MM.1S (cell line): ENCODE data around the gene PTPRN2.

Experiments used
- DNase-seq: peaks from one replicate; pipeline ENCODE4 v3.0.0-alpha.2; 2015
- H2AFZ ChIP-seq: fragments of 300-600 bp; sonication (generic); 2 replicates; pipeline ENCODE4 v1.6.0; 2016; ENCODE audit warnings: antibody characterized with exemption, low read length
- H3F3A ChIP-seq: fragments of 300-600 bp; sonication (generic); 2 replicates; pipeline ENCODE4 v1.6.1; 2016; ENCODE audit warnings: mild to moderate bottlenecking, antibody characterized with exemption, low read length, moderate library complexity, mixed read lengths; ENCODE audit not compliant: insufficient read depth
- H3K27ac ChIP-seq: fragments of 300-600 bp; sonication (generic); 2 replicates; pipeline ENCODE4 v1.5.1; 2016; ENCODE audit warnings: mild to moderate bottlenecking, low read length
- H3K27me3 ChIP-seq: fragments of 300-600 bp; sonication (generic); replicated peaks from 2 replicates; pipeline ENCODE4 v1.6.0; 2016; ENCODE audit warnings: low read length; ENCODE audit not compliant: insufficient read depth
- H3K36me3 ChIP-seq: fragments of 300-600 bp; sonication (generic); replicated peaks from 2 replicates; pipeline ENCODE4 v1.6.1; 2016; ENCODE audit warnings: mild to moderate bottlenecking, low read length, mixed read lengths; ENCODE audit not compliant: insufficient read depth
- H3K4me1 ChIP-seq: fragments of 300-600 bp; sonication (generic); 2 replicates; pipeline ENCODE4 v1.6.1; 2016; ENCODE audit warnings: low read length, mixed read lengths
- H3K4me2 ChIP-seq: fragments of 300-600 bp; sonication (generic); 2 replicates; pipeline ENCODE4 v1.6.0; 2016; ENCODE audit warnings: low read depth, low read length
- H3K4me3 ChIP-seq: fragments of 300-600 bp; sonication (generic); 2 replicates; pipeline ENCODE4 v1.5.1; 2016; ENCODE audit warnings: low read length, mixed read lengths
- H3K79me2 ChIP-seq: fragments of 300-600 bp; sonication (generic); 2 replicates; pipeline ENCODE4 v1.6.1; 2016; ENCODE audit warnings: mixed run types, low read length, mixed read lengths
- H3K9ac ChIP-seq: fragments of 300-600 bp; sonication (generic); 2 replicates; pipeline ENCODE4 v1.6.1; 2016; ENCODE audit warnings: low read length, mixed read lengths
- H3K9me2 ChIP-seq: fragments of 300-600 bp; sonication (generic); replicated peaks from 2 replicates; pipeline ENCODE4 v1.6.1; 2016; ENCODE audit warnings: mild to moderate bottlenecking, low read length, mixed read lengths; ENCODE audit not compliant: insufficient read depth
- H3K9me3 ChIP-seq: fragments of 300-600 bp; sonication (generic); replicated peaks from 2 replicates; pipeline ENCODE4 v1.6.1; 2016; ENCODE audit warnings: mild to moderate bottlenecking, low read length, mixed read lengths; ENCODE audit not compliant: insufficient read depth
- H4K20me1 ChIP-seq: fragments of 300-600 bp; sonication (generic); 2 replicates; pipeline ENCODE4 v1.6.1; 2016; ENCODE audit warnings: mild to moderate bottlenecking, low read length, moderate library complexity, mixed read lengths; ENCODE audit not compliant: insufficient read depth
- EZH2 ChIP-seq: fragments of 300-600 bp; sonication (generic); optimal IDR thresholded peaks from 2 replicates; pipeline ENCODE3; 2017; ENCODE audit warnings: low read depth, mild to moderate bottlenecking, antibody characterized with exemption, low read length, mixed read lengths
- EZH2phosphoT487 ChIP-seq: fragments of 300-600 bp; sonication (generic); IDR thresholded peaks from 2 replicates; pipeline ENCODE4 v1.6.1; 2018; ENCODE audit warnings: antibody characterized with exemption, low read length
- TF ChIP-seq, protein P1 (sequence below): fragments of 300-600 bp; sonication (generic); IDR thresholded peaks from 2 replicates; pipeline ENCODE4 v1.5.1; 2016; ENCODE audit warnings: antibody characterized with exemption, low read length, mixed read lengths

Gene PTPRN2

DNA sequence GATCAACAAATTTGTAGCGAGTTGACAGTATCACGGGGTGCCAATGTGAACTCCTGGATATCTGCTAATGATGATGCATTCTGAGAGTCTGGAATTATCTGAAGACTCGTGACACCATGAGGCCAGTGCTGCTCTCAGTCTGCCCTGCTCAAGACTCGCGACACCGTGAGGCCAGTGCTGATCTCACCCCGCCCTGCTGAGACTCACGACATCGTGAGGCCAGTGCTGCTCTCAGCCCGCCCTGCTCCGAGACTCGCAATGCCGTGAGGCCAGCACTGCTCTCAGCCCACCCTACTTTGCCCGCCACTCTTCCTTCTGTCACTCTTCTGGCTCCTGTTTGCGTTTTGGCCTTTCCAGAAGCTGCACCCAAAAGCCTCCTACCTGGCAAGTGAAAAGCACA is 411.8 kb downstream of the PTPRN2 start:
- Histone ChIP-seq H3K9me2 (no peaks in the 10 kb centered on the region), H3K9ac (no peak overlapping the region), H3K9me3 (no peaks in the 10 kb centered on the region), H3K4me2 (no peak overlapping the region), H3K79me2 (no peaks in the 10 kb centered on the region), H3F3A (no peaks in the 10 kb centered on the region), H3K27me3 (peaks cover 65% of the 10 kb centered on the region), H2AFZ (no peak overlapping the region), H3K4me1 (no peaks in the 10 kb centered on the region), H3K4me3 (no peak overlapping the region), H3K36me3 (no peaks in the 10 kb centered on the region), H3K27ac (no peak overlapping the region), H4K20me1 (no peaks in the 10 kb centered on the region)
- TF ChIP-seq EZH2 (no peak), EZH2phosphoT487 (no peak)
- TF ChIP-seq, protein P1, sequence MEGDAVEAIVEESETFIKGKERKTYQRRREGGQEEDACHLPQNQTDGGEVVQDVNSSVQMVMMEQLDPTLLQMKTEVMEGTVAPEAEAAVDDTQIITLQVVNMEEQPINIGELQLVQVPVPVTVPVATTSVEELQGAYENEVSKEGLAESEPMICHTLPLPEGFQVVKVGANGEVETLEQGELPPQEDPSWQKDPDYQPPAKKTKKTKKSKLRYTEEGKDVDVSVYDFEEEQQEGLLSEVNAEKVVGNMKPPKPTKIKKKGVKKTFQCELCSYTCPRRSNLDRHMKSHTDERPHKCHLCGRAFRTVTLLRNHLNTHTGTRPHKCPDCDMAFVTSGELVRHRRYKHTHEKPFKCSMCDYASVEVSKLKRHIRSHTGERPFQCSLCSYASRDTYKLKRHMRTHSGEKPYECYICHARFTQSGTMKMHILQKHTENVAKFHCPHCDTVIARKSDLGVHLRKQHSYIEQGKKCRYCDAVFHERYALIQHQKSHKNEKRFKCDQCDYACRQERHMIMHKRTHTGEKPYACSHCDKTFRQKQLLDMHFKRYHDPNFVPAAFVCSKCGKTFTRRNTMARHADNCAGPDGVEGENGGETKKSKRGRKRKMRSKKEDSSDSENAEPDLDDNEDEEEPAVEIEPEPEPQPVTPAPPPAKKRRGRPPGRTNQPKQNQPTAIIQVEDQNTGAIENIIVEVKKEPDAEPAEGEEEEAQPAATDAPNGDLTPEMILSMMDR: no peak
- DNase-seq: no peak

DNA sequence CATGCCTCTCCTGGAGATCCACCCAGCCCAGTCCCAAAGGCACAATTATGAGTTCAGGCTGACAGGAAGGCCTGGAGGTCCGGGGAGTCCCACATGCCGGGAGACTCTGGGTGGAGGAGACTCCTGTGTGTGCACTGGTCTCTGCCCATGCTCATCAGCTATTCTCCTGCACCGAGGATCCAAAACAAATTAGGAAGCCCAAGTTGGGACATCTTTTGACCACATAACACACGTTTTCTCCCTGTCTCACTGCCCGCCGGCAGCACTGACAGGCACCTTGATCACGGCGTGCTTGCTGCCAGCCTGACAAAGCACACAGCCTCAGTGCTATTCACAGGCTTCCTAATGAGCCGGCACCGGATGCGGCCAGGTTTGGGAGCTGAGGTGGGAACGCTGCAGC is 412.7 kb downstream of the PTPRN2 start:
- H3K79me2 ChIP-seq: no peaks in the 10 kb centered on the region
- no peaks in the 10 kb centered on the region for H3K4me1 ChIP-seq
- no peaks in the 10 kb centered on the region for H3K9me2 ChIP-seq
- H2AFZ ChIP-seq: no peak overlapping the region
- no peaks in the 10 kb centered on the region for H3K9me3 ChIP-seq
- H3F3A ChIP-seq: no peaks in the 10 kb centered on the region
- H3K4me2 ChIP-seq: no peak overlapping the region
- H3K27ac ChIP-seq: no peak overlapping the region
- H3K4me3 ChIP-seq: no peak overlapping the region
- TF ChIP-seq EZH2 (no peak), EZH2phosphoT487 (no peak)
- TF ChIP-seq, protein P1: no peak
- no peak for DNase-seq
- H3K36me3 ChIP-seq: no peaks in the 10 kb centered on the region
- H3K27me3 ChIP-seq: peaks cover 60% of the 10 kb centered on the region
- H3K9ac ChIP-seq: no peak overlapping the region
- H4K20me1 ChIP-seq: no peaks in the 10 kb centered on the region

DNA sequence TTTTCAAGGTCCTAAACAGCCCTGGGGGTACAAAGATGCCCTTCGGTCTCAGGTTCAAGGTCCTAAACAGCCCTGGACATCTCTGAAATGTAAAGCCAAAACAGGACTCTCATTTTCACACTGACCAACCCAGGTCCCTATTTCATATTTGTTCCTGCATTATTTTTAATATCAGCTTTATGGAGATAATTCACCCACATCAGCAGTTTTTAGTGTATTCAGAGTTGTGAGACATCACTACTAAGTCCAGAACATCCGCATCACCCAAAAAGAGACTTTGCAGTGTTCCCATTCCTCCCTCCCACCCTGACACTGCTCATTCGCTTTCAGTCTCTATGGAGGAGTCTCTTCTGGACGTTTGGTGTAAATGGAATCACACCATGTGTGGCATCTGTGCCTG is 420.2 kb downstream of the PTPRN2 start:
- no peak overlapping the region for H3K4me3 ChIP-seq
- H3K4me1 ChIP-seq: no peaks in the 10 kb centered on the region
- TF ChIP-seq, protein P1: no peak
- TF ChIP-seq EZH2 (no peak), EZH2phosphoT487 (no peak)
- no peaks in the 10 kb centered on the region for H3K79me2 ChIP-seq
- no peak for DNase-seq
- H2AFZ ChIP-seq: no peak overlapping the region
- no peak overlapping the region for H3K27ac ChIP-seq
- H4K20me1 ChIP-seq: no peaks in the 10 kb centered on the region
- peaks cover 64% of the 10 kb centered on the region for H3K27me3 ChIP-seq
- no peaks in the 10 kb centered on the region for H3K9me2 ChIP-seq
- no peaks in the 10 kb centered on the region for H3K36me3 ChIP-seq
- no peaks in the 10 kb centered on the region for H3K9me3 ChIP-seq
- H3F3A ChIP-seq: no peaks in the 10 kb centered on the region
- H3K4me2 ChIP-seq: no peak overlapping the region
- H3K9ac ChIP-seq: no peak overlapping the region
